ENCODE measurements around the gene WWC2.

DNA sequence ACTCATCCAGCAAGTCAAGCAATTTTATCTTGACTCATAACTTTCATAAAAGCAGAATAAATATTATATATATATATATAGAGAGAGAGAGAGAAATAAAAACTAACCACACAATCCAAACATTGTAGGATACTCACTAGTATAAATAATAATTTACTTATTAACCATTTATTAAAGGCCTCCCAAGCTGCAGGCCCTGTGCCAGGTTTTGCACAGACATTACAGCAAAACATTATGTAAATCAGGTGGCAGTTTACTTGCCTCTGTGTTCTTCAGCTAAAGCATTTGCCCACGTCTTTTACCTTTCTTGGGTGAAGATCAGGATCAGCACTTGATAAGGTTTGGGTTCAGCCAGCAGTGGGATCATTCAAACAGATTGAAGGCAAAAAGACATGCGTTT, 145.4 kb downstream of the WWC2 start:
- TF ChIP-seq CTCF (IDR thresholded peaks at IDR 0.05; ENCODE audit: low read depth, low read length, poor library complexity, severe bottlenecking) = no peak
- TF ChIP-seq EZH2phosphoT487 (IDR thresholded peaks at IDR 0.05; ENCODE audit: borderline replicate concordance, low read length) = no peak

Data from DOHH2 (cell line).